OCI-LY7 (cell line): ENCODE measurements around the gene ECM2.

Experiments used
- CTCF ChIP-seq: fragments of 200-600 bp; sonication (generic); conservative IDR thresholded peaks from 2 replicates; pipeline ENCODE4 v1.5.1; 2014; ENCODE audit warnings: mild to moderate bottlenecking, antibody characterized with exemption, low read length, moderate library complexity, mixed read lengths
- EZH2phosphoT487 ChIP-seq: fragments of 200-600 bp; sonication (generic); IDR thresholded peaks from 2 replicates; pipeline ENCODE4 v1.6.1; 2018; ENCODE audit warnings: low read depth, borderline replicate concordance, mild to moderate bottlenecking, mixed run types, antibody characterized with exemption, low read length, moderate library complexity, mixed read lengths

- no peak for TF ChIP-seq CTCF
- TF ChIP-seq EZH2phosphoT487: no peak
These were observed 18.7 kb downstream of the ECM2 start for GRCh38 chr9:92517046-92517445.
